GM23338 (cell line): ENCODE measurements around the gene GLYATL1B.
"Not testable (repeated sequence)": the region's sequence is repeated elsewhere in the genome, so short reads cannot be mapped to it uniquely, and the experiment has no call there.

ENCODE experiments used
- CREB1 ChIP-seq: fragments of 250-450 bp; sonication (Bioruptor Pico); IDR thresholded peaks from 2 replicates; pipeline ENCODE4 v1.5.0; 2020; ENCODE audit warnings: low read depth, mild to moderate bottlenecking, moderate library complexity
- CTCF ChIP-seq, 2 experiments: fragments of 200-600 bp in 1 of 2; sonication (generic) in 1 of 2; conservative IDR thresholded peaks; 2 replicates each; pipeline versions ENCODE4 v1.5.1 to v1.6.1; 2016 to 2017; ENCODE audit warnings: antibody characterized with exemption in 2 of 2, low read depth in 2 of 2, mild to moderate bottlenecking in 2 of 2, moderate library complexity in 1 of 2
- ETS1 ChIP-seq: IDR thresholded peaks from 2 replicates; pipeline ENCODE4 v1.6.1; 2016; ENCODE audit warnings: antibody characterized with exemption
- EZH2 ChIP-seq: fragments of 200-600 bp; sonication (generic); IDR thresholded peaks from one replicate; pipeline ENCODE4 v1.8.0; 2017; ENCODE audit warnings: antibody characterized with exemption, mild to moderate bottlenecking, low read depth; ENCODE audit not compliant: unreplicated experiment
- EZH2phosphoT487 ChIP-seq: fragments of 200-600 bp; sonication (generic); IDR thresholded peaks from one replicate; pipeline ENCODE4 v1.8.1; 2018; ENCODE audit warnings: antibody characterized with exemption; ENCODE audit not compliant: unreplicated experiment
- JUNB ChIP-seq: IDR thresholded peaks from one replicate; pipeline ENCODE4 v1.6.1; 2016; ENCODE audit warnings: antibody characterized with exemption; ENCODE audit not compliant: unreplicated experiment
- NANOG ChIP-seq: IDR thresholded peaks from 2 replicates; pipeline ENCODE4 v1.6.1; 2016; ENCODE audit warnings: antibody characterized with exemption, borderline replicate concordance
- POLR2AphosphoS5 ChIP-seq: IDR thresholded peaks from 2 replicates; pipeline ENCODE4 v1.6.1; 2016; ENCODE audit warnings: antibody characterized with exemption, low read depth
- REST ChIP-seq: IDR thresholded peaks from one replicate; pipeline ENCODE4 v1.6.1; 2018; ENCODE audit warnings: antibody characterized with exemption; ENCODE audit not compliant: unreplicated experiment
- STAT1 ChIP-seq: IDR thresholded peaks from one replicate; pipeline ENCODE4 v1.6.1; 2016; ENCODE audit warnings: antibody characterized with exemption; ENCODE audit not compliant: unreplicated experiment
- ZNF331 ChIP-seq: fragments of 250-450 bp; sonication (Bioruptor Pico); IDR thresholded peaks from 2 replicates; pipeline ENCODE4 v1.5.0; 2020; ENCODE audit warnings: low read depth, mild to moderate bottlenecking, moderate library complexity
- ZNF462 ChIP-seq: fragments of 250-450 bp; sonication (Bioruptor Pico); IDR thresholded peaks from 2 replicates; pipeline ENCODE4 v1.5.0; 2020; ENCODE audit warnings: mild to moderate bottlenecking, moderate library complexity

GRCh38 chr11:59060096-59060495 lies 26.0 kb upstream of the GLYATL1B start:
- TF ChIP-seq CTCF (conservative IDR thresholded peaks at IDR 0.05; ENCODE audit: low read depth in 2 of 2); CREB1 (CRISPR knock-in tag); REST; POLR2AphosphoS5; EZH2; STAT1; JUNB; EZH2phosphoT487; ZNF462 (CRISPR knock-in tag); NANOG; ETS1; ZNF331: not testable (repeated sequence)
